B cell (primary cell): ENCODE data around the gene NIPSNAP3A. TPM values are rescaled to one million over a fixed set of nuclear protein-coding genes. Genes with fewer than 3 reads are reported as not detected.

Source experiments
- ATAC-seq: fragments of 200-7000 bp; cut with Tn5 transposase; one replicate; pipeline ENCODE4 v1.10.0; 2021; ENCODE audit warnings: low read depth, mild to moderate bottlenecking, moderate number of reproducible peaks, moderate library complexity
- CTCF ChIA-PET: fragments of 350-600 bp; sonication (Branson Sonifier 250); formaldehyde crosslinking; loops from one replicate; lab custom pipeline; 2021; ENCODE audit warnings: antibody characterized with exemption, inconsistent platforms; lab: Charles Lee
- POLR2A ChIA-PET: fragments of 350-600 bp; sonication (Branson Sonifier 250); formaldehyde crosslinking; loops from one replicate; lab custom pipeline; 2021; ENCODE audit warnings: antibody characterized with exemption; lab: Charles Lee
- DNase-seq: peaks from one replicate; pipeline ENCODE4 v3.0.0; 2013
- H2AFZ ChIP-seq: 2 replicates; pipeline ENCODE4 v1.6.1; 2012; ENCODE audit warnings: mild to moderate bottlenecking, low read depth, low read length; ENCODE audit not compliant: insufficient read depth, poor library complexity, severe bottlenecking
- H3K27ac ChIP-seq, 2 donors: 1 replicate in 1 of 2; 2 replicates in 1 of 2; pipeline ENCODE4 v1.5.1; 2012 to 2013; ENCODE audit warnings: low read length in 2 of 2, mild to moderate bottlenecking in 2 of 2, moderate library complexity in 1 of 2
- H3K27me3 ChIP-seq, 4 experiments: fragments of 200-600 bp in 1 of 4; sonication (generic) in 1 of 4; replicated peaks in 1 of 4; 1 replicate in 2 of 4; 2 replicates in 2 of 4; pipeline versions ENCODE4 v1.6.1 to v1.7.0; 2013 to 2016; ENCODE audit warnings: low read length in 3 of 4, mild to moderate bottlenecking in 2 of 4, mixed read lengths in 1 of 4, moderate library complexity in 1 of 4; ENCODE audit not compliant: insufficient read depth in 4 of 4, control insufficient read depth in 3 of 4; ENCODE audit errors: control extremely low read depth in 1 of 4
- H3K36me3 ChIP-seq, 2 experiments: replicated peaks in 1 of 2; 1 replicate in 1 of 2; 2 replicates in 1 of 2; pipeline versions ENCODE4 v1.6.1 to v1.7.1; 2013; ENCODE audit warnings: low read length in 1 of 2; ENCODE audit not compliant: insufficient read depth in 2 of 2, control insufficient read depth in 1 of 2; ENCODE audit errors: control extremely low read depth in 1 of 2, extremely low read depth in 1 of 2
- H3K4me1 ChIP-seq, 2 donors: fragments of 200-600 bp in 1 of 2; sonication (generic) in 1 of 2; 1 replicate in 1 of 2; 2 replicates in 1 of 2; pipeline versions ENCODE4 v1.5.1 to v1.6.1; 2013 to 2017; ENCODE audit warnings: low read length in 2 of 2; ENCODE audit not compliant: control insufficient read depth in 2 of 2, insufficient read depth in 2 of 2
- H3K4me2 ChIP-seq: replicated peaks from 2 replicates; pipeline ENCODE3; 2012; ENCODE audit warnings: mild to moderate bottlenecking, low read depth, low read length; ENCODE audit not compliant: poor library complexity, severe bottlenecking
- H3K4me3 ChIP-seq, 5 experiments: fragments of 200-600 bp in 1 of 5; sonication (generic) in 1 of 5; 1 replicate in 3 of 5; 2 replicates in 2 of 5; pipeline versions ENCODE4 v1.5.1 to v1.7.0; 2011 to 2016; ENCODE audit warnings: low read length in 4 of 5, mild to moderate bottlenecking in 4 of 5, low read depth in 2 of 5, control low read depth in 1 of 5, moderate library complexity in 1 of 5; ENCODE audit not compliant: insufficient read depth in 1 of 5; ENCODE audit errors: control extremely low read depth in 1 of 5, extremely low read depth in 1 of 5
- H3K79me2 ChIP-seq: fragments of 200-600 bp; sonication (generic); one replicate; pipeline ENCODE4 v1.6.0; 2016; ENCODE audit warnings: low read length; ENCODE audit not compliant: control insufficient read depth, insufficient read depth
- H3K9ac ChIP-seq: fragments of 200-600 bp; sonication (generic); 2 replicates; pipeline ENCODE4 v1.6.1; 2017; ENCODE audit warnings: mild to moderate bottlenecking, low read length, moderate library complexity
- H3K9me3 ChIP-seq, 3 donors: one replicate each; pipeline versions ENCODE4 v1.6.1 to v1.7.1; 2013; ENCODE audit warnings: low read length in 2 of 3; ENCODE audit not compliant: control insufficient read depth in 2 of 3, insufficient read depth in 1 of 3; ENCODE audit errors: control extremely low read depth in 1 of 3
- H4K20me1 ChIP-seq: 2 replicates; pipeline ENCODE4 v1.6.0; 2012; ENCODE audit warnings: mild to moderate bottlenecking, low read length; ENCODE audit not compliant: insufficient read depth, control insufficient read depth, poor library complexity, severe bottlenecking
- H3K27ac Mint-ChIP-seq: one replicate; pipeline ENCODE4 v1.8.0; 2021; ENCODE audit warnings: mixed read lengths
- H3K27me3 Mint-ChIP-seq: one replicate; pipeline ENCODE4 v1.8.0; 2021; ENCODE audit warnings: mixed read lengths
- H3K4me1 Mint-ChIP-seq: one replicate; pipeline ENCODE4 v1.8.0; 2021; ENCODE audit warnings: mixed read lengths
- H3K4me3 Mint-ChIP-seq: one replicate; pipeline ENCODE4 v1.8.0; 2021; ENCODE audit warnings: mixed read lengths
- H3K9me3 Mint-ChIP-seq: one replicate; pipeline ENCODE4 v1.8.0; 2022; ENCODE audit warnings: mixed read lengths; ENCODE audit not compliant: insufficient read depth
- CTCF ChIP-seq: fragments of 200-600 bp; IDR thresholded peaks from one replicate; pipeline ENCODE4 v1.8.0; 2022; ENCODE audit warnings: antibody characterized with exemption, mild to moderate bottlenecking
- EZH2 ChIP-seq: IDR thresholded peaks from 2 replicates; pipeline ENCODE4 v1.6.1; 2012; ENCODE audit warnings: borderline replicate concordance, low read depth, mild to moderate bottlenecking, moderate library complexity, low read length; ENCODE audit not compliant: insufficient read depth, poor library complexity, severe bottlenecking
- WGBS: methylation state at CpG from one replicate; pipeline ENCODE4 v1.1.5; 2013; ENCODE audit warnings: missing lambda C conversion rate; ENCODE audit not compliant: insufficient coverage; 5-methylcytosine and 5-hydroxymethylcytosine counted together
- intact Hi-C: fragments of 100-400 bp; cut with micrococcal nuclease; formaldehyde crosslinking; loops from one replicate; pipeline ENCODE4 v1.10.0; 2022
- polyA plus RNA-seq: library from polyadenylated mRNA; depleted of rRNA; stranded (reverse); fragments of >200 nt; gene quantifications from 2 replicates; pipeline ENCODE4 v1.2.3, GENCODE V29; 2012
- total RNA-seq, 2 donors: library from RNA; stranded (reverse); fragments of 120-200 nt in 1 of 2; gene quantifications; 1 replicate in 1 of 2; 2 replicates in 1 of 2; pipeline versions ENCODE4 v1.2.3 to v1.2.4, GENCODE V29; 2013 to 2022

NIPSNAP3A gene
- total and polyA plus RNA-seq, 2 donors (not counting 1 experiment from before 2014, with no cell fraction given), result 9.4 to 23.6 TPM

GRCh38 chr9:104800068-104800785, 52.7 kb downstream of the NIPSNAP3A start:
- no peak for TF ChIP-seq EZH2
- no peak for TF ChIP-seq CTCF
- WGBS, result 95% methylated on average over 4 of the region's 7 CpGs
- Histone ChIP-seq H3K27ac (no peak overlapping the region), H3K27me3 (no peaks in the 10 kb centered on the region), H3K36me3 (peaks cover 15 to 97% of the 10 kb centered on the region in 2 experiments), H3K4me2 (no peak overlapping the region), H4K20me1 (no peaks in the 10 kb centered on the region), H3K4me1 (no peaks in the 10 kb centered on the region), H3K9ac (no peak overlapping the region), H3K4me3 (no peak overlapping the region), H2AFZ (no peak overlapping the region), H3K9me3 (no peaks in the 10 kb centered on the region), H3K79me2 (no peaks in the 10 kb centered on the region)
- no peaks in the 10 kb centered on the region for H3K9me3 Mint-ChIP-seq
- ATAC-seq (no peak), DNase-seq (no peak)
- no peaks in the 10 kb centered on the region for H3K27me3 Mint-ChIP-seq
- no peak overlapping the region for H3K27ac Mint-ChIP-seq
- POLR2A ChIA-PET, result no interaction called here
- no peak overlapping the region for H3K4me3 Mint-ChIP-seq
- no peaks in the 10 kb centered on the region for H3K4me1 Mint-ChIP-seq
- intact Hi-C loops, result no loop called here
- CTCF ChIA-PET, result interaction anchor here (1.2 kb wide), 1 partner anchor 20 kb away, joined by 4 read pairs; no protein-coding TSS in a partner anchor

GRCh38 chr9:104802110-104802509, 54.6 kb downstream of the NIPSNAP3A start:
- 100% methylated on average over 4 of the region's 5 CpGs for WGBS
- H3K9me3 ChIP-seq, result no peaks in the 10 kb centered on the region
- H2AFZ ChIP-seq, result no peak overlapping the region
- no peak overlapping the region for H3K9ac ChIP-seq
- no peaks in the 10 kb centered on the region for H3K4me1 ChIP-seq
- Mint-ChIP-seq H3K4me1 (no peaks in the 10 kb centered on the region), H3K27ac (no peak overlapping the region), H3K27me3 (no peaks in the 10 kb centered on the region), H3K9me3 (no peaks in the 10 kb centered on the region), H3K4me3 (no peak overlapping the region)
- H3K27ac ChIP-seq, result no peak overlapping the region
- no peaks in the 10 kb centered on the region for H3K79me2 ChIP-seq
- intact Hi-C loops, result no loop called here
- ChIA-PET CTCF (no interaction called here), POLR2A (no interaction called here)
- ATAC-seq (no peak), DNase-seq (no peak)
- H4K20me1 ChIP-seq, result no peaks in the 10 kb centered on the region
- TF ChIP-seq EZH2 (no peak), CTCF (no peak)
- peaks cover 15 to 95% of the 10 kb centered on the region in 2 experiments for H3K36me3 ChIP-seq
- H3K27me3 ChIP-seq, result no peaks in the 10 kb centered on the region
- no peak overlapping the region for H3K4me3 ChIP-seq
- H3K4me2 ChIP-seq, result no peak overlapping the region
